Suprapubic skin (tissue), 3 donors: ENCODE data around the gene FCRL6.

ENCODE experiments used
- CTCF ChIP-seq, 2 donors: fragments of 200-600 bp in 1 of 2; fragments of 450-650 bp in 1 of 2; sonication (generic) in 1 of 2; IDR thresholded peaks; one replicate each; pipeline ENCODE4 v1.5.1; 2016 to 2019; ENCODE audit warnings: antibody characterized with exemption in 2 of 2, mild to moderate bottlenecking in 1 of 2, moderate library complexity in 1 of 2
- POLR2AphosphoS5 ChIP-seq, 3 donors: sonication (generic); formaldehyde crosslinking; IDR thresholded peaks; one replicate each; pipeline ENCODE4 v1.6.1; 2017; ENCODE audit warnings: antibody characterized with exemption in 3 of 3

- no peak for TF ChIP-seq POLR2AphosphoS5 (IDR thresholded peaks at IDR 0.05)
- TF ChIP-seq CTCF (IDR thresholded peaks at IDR 0.05), result no peak
These were observed 20.2 kb upstream of the FCRL6 start for GRCh38 chr1:159781992-159782391.
